WTC11 (cell line): ENCODE data around the gene GARS1. TPM values are rescaled to one million over a fixed set of nuclear protein-coding genes. Genes with fewer than 3 reads are reported as not detected.

ENCODE experiments used
- ATAC-seq: fragments of 200-7000 bp; cut with Tn5 transposase; 2 replicates; pipeline ENCODE4 v1.10.0; 2021; ENCODE audit warnings: mild to moderate bottlenecking, moderate library complexity
- CTCF ChIA-PET: fragments of 300-600 bp; sonication (Branson Sonifier 250); formaldehyde crosslinking; loops from one replicate; lab custom pipeline; 2021; ENCODE audit warnings: antibody characterized with exemption; lab: Charles Lee
- POLR2A ChIA-PET: fragments of 350-600 bp; sonication (Branson Sonifier 250); formaldehyde crosslinking; loops from one replicate; lab custom pipeline; 2021; ENCODE audit warnings: antibody characterized with exemption; lab: Charles Lee
- DNase-seq: peaks from one replicate; pipeline ENCODE4 v3.0.0; 2021; ENCODE audit warnings: low spot score
- H3K27ac Mint-ChIP-seq: 2 replicates; pipeline ENCODE4 v1.8.0; 2021; ENCODE audit warnings: mixed read lengths
- H3K27me3 Mint-ChIP-seq: 2 replicates; pipeline ENCODE4 v1.8.0; 2021; ENCODE audit warnings: low read depth, mild to moderate bottlenecking, moderate library complexity, mixed read lengths
- H3K36me3 Mint-ChIP-seq: 2 replicates; pipeline ENCODE4 v1.8.0; 2021; ENCODE audit warnings: mixed read lengths
- H3K4me1 Mint-ChIP-seq: 2 replicates; pipeline ENCODE4 v1.8.0; 2022; ENCODE audit warnings: mixed read lengths
- H3K4me3 Mint-ChIP-seq: 2 replicates; pipeline ENCODE4 v1.8.0; 2021; ENCODE audit warnings: mild to moderate bottlenecking, moderate library complexity, mixed read lengths
- H3K9me3 Mint-ChIP-seq: 2 replicates; pipeline ENCODE4 v1.8.0; 2021; ENCODE audit warnings: mixed read lengths
- ATF1 ChIP-seq: sonication (generic); formaldehyde crosslinking; IDR thresholded peaks from 2 replicates; pipeline ENCODE4 v1.8.1; 2023; ENCODE audit warnings: mild to moderate bottlenecking, moderate library complexity, missing genetic modification reagents
- CREB1 ChIP-seq: sonication (generic); formaldehyde crosslinking; IDR thresholded peaks from 2 replicates; pipeline ENCODE4 v1.8.0; 2023; ENCODE audit warnings: mild to moderate bottlenecking, missing genetic modification reagents
- CTCF ChIP-seq: fragments of 200-600 bp; IDR thresholded peaks from 2 replicates; pipeline ENCODE4 v1.8.0; 2022; ENCODE audit warnings: antibody characterized with exemption
- E2F1 ChIP-seq: sonication (generic); formaldehyde crosslinking; IDR thresholded peaks from 2 replicates; pipeline ENCODE4 v1.8.0; 2022; ENCODE audit warnings: mild to moderate bottlenecking, missing genetic modification reagents
- E2F5 ChIP-seq: sonication (generic); formaldehyde crosslinking; IDR thresholded peaks from 2 replicates; pipeline ENCODE4 v1.8.1; 2022; ENCODE audit warnings: mild to moderate bottlenecking, moderate library complexity, missing genetic modification reagents
- ERG ChIP-seq: fragments of 250-450 bp; sonication (Bioruptor Pico); IDR thresholded peaks from 2 replicates; pipeline ENCODE4 v1.8.0; 2021; ENCODE audit warnings: mild to moderate bottlenecking
- GTF2I ChIP-seq: fragments of 250-450 bp; sonication (Bioruptor Pico); conservative IDR thresholded peaks from 2 replicates; pipeline ENCODE4 v1.4.0; 2021; ENCODE audit warnings: mild to moderate bottlenecking
- MAX ChIP-seq: sonication (generic); formaldehyde crosslinking; IDR thresholded peaks from 2 replicates; pipeline ENCODE4 v1.8.0; 2022; ENCODE audit warnings: mild to moderate bottlenecking, missing genetic modification reagents
- NFYB ChIP-seq: sonication (generic); formaldehyde crosslinking; conservative IDR thresholded peaks from 2 replicates; pipeline ENCODE4 v1.8.0; 2022; ENCODE audit warnings: low read depth, missing genetic modification reagents
- NR2C2 ChIP-seq: sonication (generic); formaldehyde crosslinking; IDR thresholded peaks from 2 replicates; pipeline ENCODE4 v1.8.0; 2022; ENCODE audit warnings: mild to moderate bottlenecking, missing genetic modification reagents
- NR3C1 ChIP-seq: sonication (generic); formaldehyde crosslinking; conservative IDR thresholded peaks from 2 replicates; pipeline ENCODE4 v1.8.1; 2023; ENCODE audit warnings: low read depth, mild to moderate bottlenecking, missing genetic modification reagents
- PRRX2 ChIP-seq: fragments of 250-450 bp; sonication (Bioruptor Pico); IDR thresholded peaks from 2 replicates; pipeline ENCODE4 v1.8.0; 2021; ENCODE audit warnings: mild to moderate bottlenecking
- RELA ChIP-seq: sonication (generic); formaldehyde crosslinking; IDR thresholded peaks from 2 replicates; pipeline ENCODE4 v1.8.1; 2022; ENCODE audit warnings: missing genetic modification reagents, mild to moderate bottlenecking, borderline replicate concordance
- SMAD3 ChIP-seq: sonication (generic); formaldehyde crosslinking; IDR thresholded peaks from 2 replicates; pipeline ENCODE4 v1.8.0; 2022; ENCODE audit warnings: missing genetic modification reagents, mild to moderate bottlenecking, borderline replicate concordance
- ZNF281 ChIP-seq: sonication (generic); formaldehyde crosslinking; IDR thresholded peaks from 2 replicates; pipeline ENCODE4 v1.8.0; 2023; ENCODE audit warnings: mild to moderate bottlenecking, missing genetic modification reagents
- ZNF512 ChIP-seq: sonication (generic); formaldehyde crosslinking; IDR thresholded peaks from 2 replicates; pipeline ENCODE4 v1.8.1; 2022; ENCODE audit warnings: missing genetic modification reagents, borderline replicate concordance
- ZSCAN18 ChIP-seq: fragments of 250-450 bp; sonication (Bioruptor Pico); IDR thresholded peaks from 2 replicates; pipeline ENCODE4 v2.1.2; 2022; ENCODE audit warnings: mild to moderate bottlenecking, moderate library complexity
- total RNA-seq: library from RNA; stranded (reverse); gene quantifications from 3 replicates; pipeline ENCODE4 v1.2.3, GENCODE V29; 2021

The GARS1 gene
- total RNA-seq, 1 experiment from 2014 or later = 236 TPM

- H3K9me3 Mint-ChIP-seq = no peaks in the 10 kb centered on the region
- ChIA-PET CTCF (no interaction called here), POLR2A (no interaction called here)
- no peak overlapping the region for H3K4me3 Mint-ChIP-seq
- no peaks in the 10 kb centered on the region for H3K4me1 Mint-ChIP-seq
- DNase-seq = no peak
- TF ChIP-seq MAX = no peak
- TF ChIP-seq CTCF = no peak
- TF ChIP-seq E2F5 (CRISPR knock-in tag) = no peak
- TF ChIP-seq SMAD3 (CRISPR knock-in tag) = no peak
- TF ChIP-seq NFYB (CRISPR knock-in tag) = no peak
- TF ChIP-seq ERG (CRISPR knock-in tag) = no peak
- no peak for TF ChIP-seq NR3C1 (CRISPR knock-in tag)
- TF ChIP-seq PRRX2 (CRISPR knock-in tag) = no peak
- no peak for TF ChIP-seq RELA (CRISPR knock-in tag)
- no peaks in the 10 kb centered on the region for H3K27me3 Mint-ChIP-seq
- H3K27ac Mint-ChIP-seq = no peak overlapping the region
- no peak for ATAC-seq
- no peaks in the 10 kb centered on the region for H3K36me3 Mint-ChIP-seq
Measured at GRCh38 chr7:30659312-30659711, 64.6 kb downstream of the GARS1 start.

GRCh38 chr7:30660331-30661255 is 65.9 kb downstream of the GARS1 start:
- Mint-ChIP-seq H3K27me3 (no peaks in the 10 kb centered on the region), H3K4me3 (no peak overlapping the region), H3K27ac (no peak overlapping the region), H3K4me1 (no peaks in the 10 kb centered on the region), H3K9me3 (no peaks in the 10 kb centered on the region), H3K36me3 (no peaks in the 10 kb centered on the region)
- no peak for TF ChIP-seq ATF1 (CRISPR knock-in tag)
- TF ChIP-seq CREB1 = no peak
- no peak for TF ChIP-seq ZNF281
- DNase-seq (no peak), ATAC-seq (no peak)
- POLR2A ChIA-PET = no interaction called here
- CTCF ChIA-PET = interaction anchor here (0.7 kb wide), 1 partner anchor 38 kb away, joined by 3 read pairs; no protein-coding TSS in a partner anchor

GRCh38 chr7:30661926-30662325 is 67.2 kb downstream of the GARS1 start:
- Mint-ChIP-seq H3K27me3 (no peaks in the 10 kb centered on the region), H3K27ac (no peak overlapping the region), H3K4me1 (peaks cover 5% of the 10 kb centered on the region; the same call in 1 of the 2 replicates), H3K4me3 (no peak overlapping the region), H3K36me3 (no peaks in the 10 kb centered on the region), H3K9me3 (no peaks in the 10 kb centered on the region)
- CTCF ChIA-PET = interaction anchor here (1.1 kb wide), 1 partner anchor 33 kb away, joined by 4 read pairs; no protein-coding TSS in a partner anchor
- ATAC-seq (no peak), DNase-seq (no peak)
- POLR2A ChIA-PET = interaction anchor here (0.8 to 1.0 kb wide), 2 partner anchors 20 to 47 kb away, joined by 3 read pairs; partner anchors contain the start of gene CRHR2
- TF ChIP-seq GTF2I (CRISPR knock-in tag) = no peak
- TF ChIP-seq E2F1 (CRISPR knock-in tag) = no peak
- TF ChIP-seq ZSCAN18 (CRISPR knock-in tag) = no peak
- TF ChIP-seq ZNF512 (CRISPR knock-in tag) = no peak
- no peak for TF ChIP-seq NR2C2 (CRISPR knock-in tag)
